H7 (cell line): Measurements from ENCODE around the gene MRM2. TPM values are rescaled to one million over a fixed set of nuclear protein-coding genes. Genes with fewer than 3 reads are reported as not detected.

Source experiments
- DNase-seq: peaks from one replicate; pipeline ENCODE4 v3.0.0; 2012
- H3K27me3 ChIP-seq: 2 replicates; pipeline ENCODE4 v1.6.0; 2011; ENCODE audit warnings: mild to moderate bottlenecking, low read length; ENCODE audit not compliant: control insufficient read depth, insufficient read depth
- H3K36me3 ChIP-seq: replicated peaks from 2 replicates; pipeline ENCODE4 v1.5.1; 2011; ENCODE audit warnings: low read length; ENCODE audit not compliant: control insufficient read depth, insufficient read depth
- H3K4me3 ChIP-seq: 2 replicates; pipeline ENCODE4 v1.5.1; 2011; ENCODE audit warnings: low read depth, mild to moderate bottlenecking, control low read depth, low read length, moderate library complexity; ENCODE audit not compliant: insufficient read depth
- total RNA-seq: library from RNA; depleted of rRNA; stranded (reverse); fragments of >200 nt; shearing (Covaris generic); gene quantifications from 2 replicates; pipeline ENCODE4 v1.2.3, GENCODE V29; 2014; rRNA removed

Gene MRM2
- total RNA-seq = 25.8 and 32.6 TPM in 2 replicates

- DNase-seq = peak; percentile 97
- Histone ChIP-seq H3K27me3 (no peaks in the 10 kb centered on the region), H3K36me3 (peaks cover 24% of the 10 kb centered on the region), H3K4me3 (peak within 1 kb of the TSS; percentile 87)
Observed at GRCh38 chr7:2241580-2242540, at the start of gene MRM2, which contains the start of gene NUDT1. Gene MRM2 (minus strand): TSS chr7:2242205. CDS start chr7:2242169, 36 bp downstream. Gene NUDT1 (plus strand): TSS chr7:2242226. CDS start chr7:2244575, 2,349 bp downstream.

- Histone ChIP-seq H3K27me3 (no peaks in the 10 kb centered on the region), H3K36me3 (no peaks in the 10 kb centered on the region), H3K4me3 (no peak overlapping the region)
- DNase-seq = peak; percentile 18
Observed at GRCh38 chr7:2290877-2291276, 48.9 kb upstream of the MRM2 start.

GRCh38 chr7:2289621-2290020 is 47.6 kb upstream of the MRM2 start:
- H3K36me3 ChIP-seq = no peaks in the 10 kb centered on the region
- H3K27me3 ChIP-seq = no peaks in the 10 kb centered on the region
- H3K4me3 ChIP-seq = no peak overlapping the region
- DNase-seq = no peak

GRCh38 chr7:2289111-2289586 is 47.1 kb upstream of the MRM2 start:
- no peaks in the 10 kb centered on the region for H3K36me3 ChIP-seq
- H3K4me3 ChIP-seq = no peak overlapping the region
- no peaks in the 10 kb centered on the region for H3K27me3 ChIP-seq
- DNase-seq = peak; percentile 26

- no peaks in the 10 kb centered on the region for H3K27me3 ChIP-seq
- peak; percentile 17 for DNase-seq
- H3K4me3 ChIP-seq = no peak overlapping the region
- no peaks in the 10 kb centered on the region for H3K36me3 ChIP-seq
Observed at GRCh38 chr7:2288503-2288902, 46.5 kb upstream of the MRM2 start.

- no peaks in the 10 kb centered on the region for H3K27me3 ChIP-seq
- no peak overlapping the region for H3K4me3 ChIP-seq
- peak; percentile 13 for DNase-seq
- H3K36me3 ChIP-seq = no peaks in the 10 kb centered on the region
Observed at GRCh38 chr7:2287745-2288144, 45.7 kb upstream of the MRM2 start.

- Histone ChIP-seq H3K4me3 (no peak overlapping the region), H3K36me3 (no peaks in the 10 kb centered on the region), H3K27me3 (no peaks in the 10 kb centered on the region)
- peak; percentile 74 for DNase-seq
Observed at GRCh38 chr7:2283074-2283473, 41.1 kb upstream of the MRM2 start.

GRCh38 chr7:2282185-2282751 is 40.3 kb upstream of the MRM2 start:
- peak; percentile 56 for DNase-seq
- Histone ChIP-seq H3K36me3 (no peaks in the 10 kb centered on the region), H3K27me3 (no peaks in the 10 kb centered on the region), H3K4me3 (no peak overlapping the region)

- peak; percentile 20 for DNase-seq
- Histone ChIP-seq H3K27me3 (no peaks in the 10 kb centered on the region), H3K36me3 (no peaks in the 10 kb centered on the region; the same call in 1 of the 2 replicates), H3K4me3 (no peak overlapping the region)
Observed at GRCh38 chr7:2281541-2281940, 39.5 kb upstream of the MRM2 start.

- DNase-seq = no peak
- H3K36me3 ChIP-seq = no peaks in the 10 kb centered on the region; the same call in 1 of the 2 replicates
- H3K27me3 ChIP-seq = no peaks in the 10 kb centered on the region
- H3K4me3 ChIP-seq = no peak overlapping the region
Observed at GRCh38 chr7:2280424-2280823, 38.4 kb upstream of the MRM2 start.

- H3K4me3 ChIP-seq = no peak overlapping the region
Observed at GRCh38 chr7:2279896-2280295, 37.9 kb upstream of the MRM2 start.

GRCh38 chr7:2278026-2278425 is 36.0 kb upstream of the MRM2 start:
- Histone ChIP-seq H3K4me3 (no peak overlapping the region), H3K36me3 (no peaks in the 10 kb centered on the region; the same call in 1 of the 2 replicates), H3K27me3 (no peaks in the 10 kb centered on the region)
- peak; percentile 34 for DNase-seq

More at GRCh38 chr7:2279896-2280295, 37.9 kb upstream of the MRM2 start:
- Histone ChIP-seq H3K36me3 (no peaks in the 10 kb centered on the region; the same call in 1 of the 2 replicates), H3K27me3 (no peaks in the 10 kb centered on the region)
- DNase-seq = peak; percentile 10

- no peaks in the 10 kb centered on the region for H3K27me3 ChIP-seq
- no peak overlapping the region for H3K4me3 ChIP-seq
- no peaks in the 10 kb centered on the region; the same call in none of the 2 replicates for H3K36me3 ChIP-seq
- DNase-seq = peak; percentile 40
Observed at GRCh38 chr7:2276107-2276506, 34.1 kb upstream of the MRM2 start.

GRCh38 chr7:2275101-2275500 is 33.1 kb upstream of the MRM2 start:
- no peaks in the 10 kb centered on the region for H3K27me3 ChIP-seq
- DNase-seq = no peak

More at GRCh38 chr7:2275101-2275500, 33.1 kb upstream of the MRM2 start:
- Histone ChIP-seq H3K4me3 (no peak overlapping the region), H3K36me3 (no peaks in the 10 kb centered on the region; the same call in none of the 2 replicates)
